T-cell (primary cell): ENCODE results near the gene GPATCH1. TPM values are rescaled to one million over a fixed set of nuclear protein-coding genes. Genes with fewer than 3 reads are reported as not detected.
"Not testable (repeated sequence)": the region's sequence is repeated elsewhere in the genome, so short reads cannot be mapped to it uniquely, and the experiment has no call there.

Experiments used
- ATAC-seq, 4 experiments: fragments of 200-7000 bp in 3 of 4; fragments of 150-1000 bp in 1 of 4; cut with Tn5 transposase; replicated peaks in 1 of 4; 1 replicate in 3 of 4; 2 replicates in 1 of 4; pipeline ENCODE4 v1.10.0; 2021; ENCODE audit warnings: moderate library complexity in 3 of 4, mild to moderate bottlenecking in 2 of 4, moderate number of reproducible peaks in 1 of 4
- CTCF ChIA-PET, 2 donors: fragments of 300-600 bp; sonication (Branson Sonifier 250); formaldehyde crosslinking; loops; one replicate each; lab custom pipeline; 2022; ENCODE audit warnings: antibody characterized with exemption in 2 of 2; lab: Charles Lee
- POLR2A ChIA-PET, 2 donors: fragments of 300-600 bp; sonication (Branson Sonifier 250); formaldehyde crosslinking; loops; one replicate each; lab custom pipeline; 2022; ENCODE audit warnings: antibody characterized with exemption in 2 of 2; lab: Charles Lee
- DNase-seq, 35 experiments: peaks; one replicate each; pipeline versions ENCODE4 v3.0.0 to v3.0.0-alpha.2; 2013 to 2023
- H3K27ac ChIP-seq: one replicate; pipeline ENCODE4 v1.5.1; 2013; ENCODE audit warnings: low read length
- H3K27me3 ChIP-seq, 2 experiments: replicated peaks in 1 of 2; 1 replicate in 1 of 2; 2 replicates in 1 of 2; pipeline versions ENCODE4 v1.6.1 to v1.7.0; 2013; ENCODE audit warnings: low read length in 1 of 2, mixed read lengths in 1 of 2; ENCODE audit not compliant: control insufficient read depth in 2 of 2, insufficient read depth in 2 of 2; ENCODE audit errors: extremely low read depth in 1 of 2
- H3K36me3 ChIP-seq, 2 donors: 1 replicate in 1 of 2; 2 replicates in 1 of 2; pipeline versions ENCODE4 v1.6.1 to v1.7.0; 2013; ENCODE audit warnings: low read length in 1 of 2; ENCODE audit not compliant: control insufficient read depth in 2 of 2, insufficient read depth in 1 of 2; ENCODE audit errors: extremely low read depth in 1 of 2
- H3K4me1 ChIP-seq, 2 experiments: 1 replicate in 1 of 2; 2 replicates in 1 of 2; pipeline versions ENCODE4 v1.6.1 to v1.7.0; 2013; ENCODE audit warnings: low read length in 2 of 2, mixed read lengths in 1 of 2; ENCODE audit not compliant: insufficient read depth in 2 of 2, control insufficient read depth in 1 of 2; ENCODE audit errors: extremely low read depth in 1 of 2
- H3K4me3 ChIP-seq, 2 donors: 1 replicate in 1 of 2; 2 replicates in 1 of 2; pipeline versions ENCODE4 v1.5.1 to v1.7.0; 2013; ENCODE audit warnings: mild to moderate bottlenecking in 2 of 2, low read length in 1 of 2, moderate library complexity in 1 of 2; ENCODE audit not compliant: control insufficient read depth in 1 of 2; ENCODE audit errors: extremely low read depth in 1 of 2
- H3K9me3 ChIP-seq: 2 replicates; pipeline ENCODE4 v1.7.0; 2013
- H3K27ac Mint-ChIP-seq, 2 donors: one replicate each; pipeline ENCODE4 v1.8.0; 2020 to 2021; ENCODE audit warnings: mild to moderate bottlenecking in 2 of 2, mixed read lengths in 2 of 2
- H3K27me3 Mint-ChIP-seq, 2 donors: one replicate each; pipeline ENCODE4 v1.8.0; 2021 to 2022; ENCODE audit warnings: mixed read lengths in 2 of 2
- H3K36me3 Mint-ChIP-seq: one replicate; pipeline ENCODE4 v1.8.0; 2021; ENCODE audit warnings: mixed read lengths
- H3K4me1 Mint-ChIP-seq, 3 donors: one replicate each; pipeline ENCODE4 v1.8.0; 2020 to 2022; ENCODE audit warnings: mixed read lengths in 3 of 3, mild to moderate bottlenecking in 1 of 3
- H3K4me3 Mint-ChIP-seq, 3 donors: one replicate each; pipeline ENCODE4 v1.8.0; 2020 to 2022; ENCODE audit warnings: mild to moderate bottlenecking in 3 of 3, mixed read lengths in 3 of 3, moderate library complexity in 3 of 3
- H3K9me3 Mint-ChIP-seq, 3 donors: one replicate each; pipeline ENCODE4 v1.8.0; 2020 to 2022; ENCODE audit warnings: mixed read lengths in 3 of 3
- WGBS: methylation state at CpG from one replicate; pipeline ENCODE4 v1.1.5; 2013; ENCODE audit warnings: missing lambda C conversion rate; ENCODE audit not compliant: insufficient coverage; 5-methylcytosine and 5-hydroxymethylcytosine counted together
- total RNA-seq, 35 experiments: library from RNA in 6 of 35; stranded (reverse) in 6 of 35; fragments of 120-200 nt in 1 of 35; gene quantifications; one replicate each; pipeline versions ENCODE4 v1.2.1 to v1.2.4 and lab custom pipeline; 2013 to 2026

GPATCH1 gene
- total RNA-seq, 5 donors from 2014 or later (not counting 1 experiment from before 2014, with no cell fraction given): 11.8 to 17.6 (median 14.3) TPM

GRCh38 chr19:33166037-33166436 lies 85.1 kb downstream of the GPATCH1 start:
- no CpG with 5 or more reads among the region's 6 CpGs for WGBS
- H3K27ac ChIP-seq, H3K36me3 ChIP-seq, H3K4me1 ChIP-seq, H3K4me3 ChIP-seq, DNase-seq, H3K27ac Mint-ChIP-seq, H3K9me3 ChIP-seq, ATAC-seq, H3K27me3 Mint-ChIP-seq, CTCF ChIA-PET, H3K27me3 ChIP-seq, H3K36me3 Mint-ChIP-seq, H3K4me3 Mint-ChIP-seq: not testable (repeated sequence)
- peaks cover 4 to 13% (median 6%) of the 10 kb centered on the region in 3 donors for H3K9me3 Mint-ChIP-seq
- POLR2A ChIA-PET: interaction anchor here (0.6 kb wide), 2 partner anchors 13 to 193 kb away, joined by 3 to 5 read pairs; no protein-coding TSS in a partner anchor
- H3K4me1 Mint-ChIP-seq: peaks cover 11 to 25% (median 12%) of the 10 kb centered on the region in 3 donors

- no peak for ATAC-seq
- DNase-seq: no peak
- H3K4me1 ChIP-seq: peaks cover 0 to under 1% of the 10 kb centered on the region in 2 experiments
- ChIA-PET POLR2A (no interaction called here), CTCF (no interaction called here)
- H3K27me3 ChIP-seq: no peaks in the 10 kb centered on the region
- no peaks in the 10 kb centered on the region for H3K36me3 ChIP-seq
- H3K4me3 ChIP-seq: no peak overlapping the region
- whole genome bisulfite sequencing: no CpG with 5 or more reads among the region's 1 CpG
- Mint-ChIP-seq H3K9me3 (peaks cover 4 to 13% (median 6%) of the 10 kb centered on the region in 3 donors), H3K4me1 (peaks cover 9 to 19% (median 15%) of the 10 kb centered on the region in 3 donors), H3K36me3 (peaks cover 8% of the 10 kb centered on the region), H3K27me3 (no peaks in the 10 kb centered on the region), H3K4me3 (no peak overlapping the region), H3K27ac (no peak overlapping the region)
- H3K27ac ChIP-seq: no peak overlapping the region
- H3K9me3 ChIP-seq: peaks cover 5% of the 10 kb centered on the region
Measured at GRCh38 chr19:33167438-33167837, 86.5 kb downstream of the GPATCH1 start.

GRCh38 chr19:33168528-33168927 lies 87.5 kb downstream of the GPATCH1 start:
- H3K4me3 ChIP-seq: no peak overlapping the region
- WGBS: no CpG with 5 or more reads among the region's 1 CpG
- DNase-seq (no peak), ATAC-seq (no peak)
- no peaks in the 10 kb centered on the region for H3K36me3 ChIP-seq
- peaks cover 14 to 25% (median 20%) of the 10 kb centered on the region in 3 donors for H3K4me1 Mint-ChIP-seq
- H3K27me3 Mint-ChIP-seq: no peaks in the 10 kb centered on the region
- ChIA-PET POLR2A (no interaction called here), CTCF (interaction anchor here in 1 of 2 donors (0.6 kb wide), 1 partner anchor 21 kb away, joined by 3 read pairs; no protein-coding TSS in a partner anchor)
- H3K27ac Mint-ChIP-seq: no peak overlapping the region
- peaks cover 8% of the 10 kb centered on the region for H3K36me3 Mint-ChIP-seq
- H3K9me3 ChIP-seq: peaks cover 5% of the 10 kb centered on the region
- H3K9me3 Mint-ChIP-seq: peaks cover 4 to 13% (median 6%) of the 10 kb centered on the region in 3 donors
- H3K4me3 Mint-ChIP-seq: no peak overlapping the region
- peaks cover 0 to 11% of the 10 kb centered on the region in 2 experiments for H3K4me1 ChIP-seq
- H3K27ac ChIP-seq: no peak overlapping the region
- no peaks in the 10 kb centered on the region for H3K27me3 ChIP-seq

GRCh38 chr19:33171222-33171795 lies 90.3 kb downstream of the GPATCH1 start:
- DNase-seq (no peak), ATAC-seq (no peak)
- CTCF ChIA-PET: no interaction called here
- H3K27ac Mint-ChIP-seq: no peak overlapping the region
- Histone ChIP-seq H3K36me3 (no peaks in the 10 kb centered on the region), H3K4me3 (no peak overlapping the region), H3K27ac (no peak overlapping the region), H3K9me3 (peaks cover 5% of the 10 kb centered on the region), H3K27me3 (no peaks in the 10 kb centered on the region), H3K4me1 (peaks cover 4 to 36% of the 10 kb centered on the region in 2 experiments)
- no peak overlapping the region for H3K4me3 Mint-ChIP-seq
- H3K36me3 Mint-ChIP-seq: peaks cover 4% of the 10 kb centered on the region
- peaks cover 4 to 13% (median 6%) of the 10 kb centered on the region in 3 donors for H3K9me3 Mint-ChIP-seq
- POLR2A ChIA-PET: no interaction called here
- peaks cover 33 to 39% (median 39%) of the 10 kb centered on the region in 3 donors for H3K4me1 Mint-ChIP-seq
- whole genome bisulfite sequencing: no CpG with 5 or more reads among the region's 1 CpG
- no peaks in the 10 kb centered on the region for H3K27me3 Mint-ChIP-seq

- ChIA-PET POLR2A (no interaction called here), CTCF (no interaction called here)
- H3K4me3 Mint-ChIP-seq: no peak overlapping the region
- no peak for ATAC-seq
- H3K36me3 ChIP-seq: no peaks in the 10 kb centered on the region
- no peaks in the 10 kb centered on the region for H3K27me3 ChIP-seq
- no peak overlapping the region for H3K4me3 ChIP-seq
- H3K27me3 Mint-ChIP-seq: peaks cover 0 to 2% of the 10 kb centered on the region in 2 donors
- H3K36me3 Mint-ChIP-seq: peaks cover 4% of the 10 kb centered on the region
- no peak overlapping the region for H3K27ac Mint-ChIP-seq
- peaks cover 4 to 36% of the 10 kb centered on the region in 2 experiments for H3K4me1 ChIP-seq
- peaks cover 35 to 45% (median 39%) of the 10 kb centered on the region in 3 donors for H3K4me1 Mint-ChIP-seq
- H3K27ac ChIP-seq: no peak overlapping the region
- no peak for DNase-seq
- WGBS: 100% methylated on average over 1 of the region's 6 CpGs
- peaks cover 5% of the 10 kb centered on the region for H3K9me3 ChIP-seq
- H3K9me3 Mint-ChIP-seq: peaks cover 4 to 13% (median 6%) of the 10 kb centered on the region in 3 donors
Measured at GRCh38 chr19:33171916-33172359, 91.0 kb downstream of the GPATCH1 start.

- ChIA-PET CTCF (interaction anchor here (1.1 to 1.2 kb wide), 2 partner anchors 10 to 30 kb away, joined by 3 to 4 read pairs; no protein-coding TSS in a partner anchor), POLR2A (no interaction called here)
- no peak overlapping the region for H3K4me3 Mint-ChIP-seq
- H3K27ac ChIP-seq: no peak overlapping the region
- ATAC-seq (no peak), DNase-seq (no peak)
- H3K27me3 Mint-ChIP-seq: peaks cover 0 to 2% of the 10 kb centered on the region in 2 donors
- 100% methylated on average over 5 of the region's 5 CpGs for WGBS
- peaks cover 7 to 45% of the 10 kb centered on the region in 2 experiments for H3K4me1 ChIP-seq
- H3K27ac Mint-ChIP-seq: no peak overlapping the region
- H3K36me3 ChIP-seq: no peaks in the 10 kb centered on the region
- H3K27me3 ChIP-seq: no peaks in the 10 kb centered on the region
- peaks cover 45 to 46% (median 45%) of the 10 kb centered on the region in 3 donors for H3K4me1 Mint-ChIP-seq
- H3K36me3 Mint-ChIP-seq: peaks cover 2% of the 10 kb centered on the region
- no peak overlapping the region for H3K4me3 ChIP-seq
- no peaks in the 10 kb centered on the region for H3K9me3 ChIP-seq
- no peaks in the 10 kb centered on the region for H3K9me3 Mint-ChIP-seq
Measured at GRCh38 chr19:33174186-33174585, 93.2 kb downstream of the GPATCH1 start.
